ENCODE measurements around the gene ADGRB3. TPM values are rescaled to one million over a fixed set of nuclear protein-coding genes. Genes with fewer than 3 reads are reported as not detected.
"Not testable (repeated sequence)": the region's sequence is repeated elsewhere in the genome, so short reads cannot be mapped to it uniquely, and the experiment has no call there.

ADGRB3 gene
- total RNA-seq, 1 donor from 2014 or later, result 2.0 TPM

- DNase-seq (ENCODE audit: low spot score), result no peak
Observed at GRCh38 chr6:68649669-68650068, 14.6 kb downstream of the ADGRB3 start.

GRCh38 chr6:68650142-68650541 lies 15.1 kb downstream of the ADGRB3 start:
- DNase-seq (ENCODE audit: low spot score), result no peak

- DNase-seq (ENCODE audit: low spot score), result no peak
Observed at GRCh38 chr6:68651011-68651985, 16.2 kb downstream of the ADGRB3 start.

- no peak for DNase-seq (ENCODE audit: low spot score)
Observed at GRCh38 chr6:68652117-68652536, 17.0 kb downstream of the ADGRB3 start.

- DNase-seq (ENCODE audit: low spot score), result no peak
Observed at GRCh38 chr6:68653074-68653705, 18.1 kb downstream of the ADGRB3 start.

- no peak for DNase-seq (ENCODE audit: low spot score)
Observed at GRCh38 chr6:68653706-68654089, 18.6 kb downstream of the ADGRB3 start.

- no peak for DNase-seq (ENCODE audit: low spot score)
Observed at GRCh38 chr6:68654134-68654533, 19.1 kb downstream of the ADGRB3 start.

GRCh38 chr6:68655028-68655427 lies 19.9 kb downstream of the ADGRB3 start:
- no peak for DNase-seq (ENCODE audit: low spot score)

GRCh38 chr6:68657374-68658139 lies 22.5 kb downstream of the ADGRB3 start:
- no peak for DNase-seq (ENCODE audit: low spot score)

GRCh38 chr6:68658338-68658737 lies 23.3 kb downstream of the ADGRB3 start:
- no peak for DNase-seq (ENCODE audit: low spot score)

- no peak for DNase-seq (ENCODE audit: low spot score)
Observed at GRCh38 chr6:68673255-68673654, 38.2 kb downstream of the ADGRB3 start.

- no peak for DNase-seq (ENCODE audit: low spot score)
Observed at GRCh38 chr6:68675548-68675947, 40.5 kb downstream of the ADGRB3 start.

- not testable (repeated sequence) for DNase-seq (ENCODE audit: low spot score)
Observed at GRCh38 chr6:68676094-68676493, 41.0 kb downstream of the ADGRB3 start.

- no peak for DNase-seq (ENCODE audit: low spot score)
Observed at GRCh38 chr6:68677058-68677457, 42.0 kb downstream of the ADGRB3 start.

- no peak for DNase-seq (ENCODE audit: low spot score)
Observed at GRCh38 chr6:68679399-68679798, 44.3 kb downstream of the ADGRB3 start.

- DNase-seq (ENCODE audit: low spot score), result no peak
Observed at GRCh38 chr6:68680264-68680663, 45.2 kb downstream of the ADGRB3 start.

GRCh38 chr6:68689910-68690309 lies 54.8 kb downstream of the ADGRB3 start:
- DNase-seq (ENCODE audit: low spot score), result no peak

GRCh38 chr6:68691120-68691519 lies 56.0 kb downstream of the ADGRB3 start:
- no peak for DNase-seq (ENCODE audit: low spot score)

GRCh38 chr6:68693271-68693670 lies 58.2 kb downstream of the ADGRB3 start:
- DNase-seq (ENCODE audit: low spot score), result no peak

- DNase-seq (ENCODE audit: low spot score), result no peak
Observed at GRCh38 chr6:68695403-68695802, 60.3 kb downstream of the ADGRB3 start.

- DNase-seq (ENCODE audit: low spot score), result no peak
Observed at GRCh38 chr6:68695838-68696237, 60.8 kb downstream of the ADGRB3 start.

- no peak for DNase-seq (ENCODE audit: low spot score)
Observed at GRCh38 chr6:68697394-68697793, 62.3 kb downstream of the ADGRB3 start.

Measured in mucosa of gallbladder (tissue), 1 donor.